SK-N-SH (cell line): ENCODE results near the gene GPLD1. TPM values are rescaled to one million over a fixed set of nuclear protein-coding genes. Genes with fewer than 3 reads are reported as not detected.

Experiments used
- CTCF ChIA-PET: fragments of 300-600, 350-600 bp; formaldehyde crosslinking; extraction: SDS; loops from one replicate; lab custom pipeline; 2021; lab: Yijun Ruan, JAX
- POLR2A ChIA-PET: fragments of 350-600 bp; sonication (Branson Sonifier 250); formaldehyde crosslinking; extraction: SDS; loops from one replicate; lab custom pipeline; 2020; ENCODE audit warnings: antibody characterized with exemption, inconsistent platforms; lab: Yijun Ruan, JAX
- DNase-seq: peaks from one replicate; pipeline ENCODE4 v3.0.0; 2012
- H2AFZ ChIP-seq: fragments of 200-600 bp; sonication (generic); 2 replicates; pipeline ENCODE4 v1.8.1; 2016; ENCODE audit warnings: antibody characterized with exemption, mild to moderate bottlenecking, low read depth
- H3F3A ChIP-seq: fragments of 200-600 bp; sonication (generic); replicated peaks from 2 replicates; pipeline ENCODE3; 2016; ENCODE audit warnings: antibody characterized with exemption, mild to moderate bottlenecking; ENCODE audit not compliant: insufficient read depth
- H3K27ac ChIP-seq, 2 experiments: fragments of 200-500 bp in 1 of 2; fragments of 200-600 bp in 1 of 2; sonication (Bioruptor generic) in 1 of 2; sonication (generic), shearing (Covaris generic) in 1 of 2; 2 replicates each; pipeline versions ENCODE4 v1.5.1 to v1.6.1; 2014 to 2016; ENCODE audit warnings: low read depth in 2 of 2, inconsistent platforms in 1 of 2, low read length in 1 of 2, mild to moderate bottlenecking in 1 of 2, mixed read lengths in 1 of 2
- H3K27me3 ChIP-seq: fragments of 200-600 bp; sonication (generic), shearing (Covaris generic); 2 replicates; pipeline ENCODE4 v1.6.1; 2016; ENCODE audit warnings: mixed run types; ENCODE audit not compliant: insufficient read depth
- H3K36me3 ChIP-seq, 2 experiments: fragments of 200-500 bp in 1 of 2; fragments of 200-600 bp in 1 of 2; sonication (Bioruptor generic) in 1 of 2; sonication (generic) in 1 of 2; replicated peaks in 1 of 2; 2 replicates each; pipeline versions ENCODE3 to v1.5.1; 2014 to 2016; ENCODE audit warnings: low read length in 1 of 2, mild to moderate bottlenecking in 1 of 2; ENCODE audit not compliant: insufficient read depth in 2 of 2, control insufficient read depth in 1 of 2
- H3K4me1 ChIP-seq, 2 experiments: fragments of 200-500 bp in 1 of 2; fragments of 200-600 bp in 1 of 2; sonication (Bioruptor generic) in 1 of 2; sonication (generic), shearing (Covaris generic) in 1 of 2; 2 replicates each; pipeline versions ENCODE4 v1.5.1 to v1.6.1; 2014 to 2016; ENCODE audit warnings: low read depth in 1 of 2, low read length in 1 of 2, mixed run types in 1 of 2; ENCODE audit not compliant: insufficient read depth in 2 of 2, control insufficient read depth in 1 of 2
- H3K4me2 ChIP-seq: fragments of 200-600 bp; sonication (generic), shearing (Covaris generic); 2 replicates; pipeline ENCODE4 v1.6.1; 2017; ENCODE audit warnings: mixed run types
- H3K4me3 ChIP-seq, 2 experiments: fragments of 200-500 bp in 1 of 2; fragments of 200-600 bp in 1 of 2; sonication (Bioruptor generic) in 1 of 2; sonication (generic), shearing (Covaris generic) in 1 of 2; 2 replicates each; pipeline versions ENCODE4 v1.5.1 to v1.8.1; 2014 to 2016; ENCODE audit warnings: low read depth in 2 of 2, inconsistent platforms in 1 of 2, low read length in 1 of 2, mild to moderate bottlenecking in 1 of 2, mixed read lengths in 1 of 2, moderate library complexity in 1 of 2
- H3K79me2 ChIP-seq: fragments of 200-600 bp; sonication (generic); 2 replicates; pipeline ENCODE4 v1.8.1; 2017; ENCODE audit warnings: mild to moderate bottlenecking; ENCODE audit not compliant: insufficient read depth
- H3K9ac ChIP-seq: fragments of 200-600 bp; sonication (generic); 2 replicates; pipeline ENCODE4 v1.6.1; 2017; ENCODE audit warnings: mixed run types
- H3K9me2 ChIP-seq: fragments of 200-600 bp; sonication (generic); 2 replicates; pipeline ENCODE4 v1.6.1; 2017; ENCODE audit warnings: mixed run types
- H3K9me3 ChIP-seq: fragments of 200-600 bp; sonication (generic); 2 replicates; pipeline ENCODE4 v1.6.1; 2017; ENCODE audit warnings: mixed run types, mild to moderate bottlenecking, moderate library complexity
- H4K20me1 ChIP-seq: fragments of 200-600 bp; sonication (generic); 2 replicates; pipeline ENCODE4 v1.6.1; 2017; ENCODE audit warnings: mild to moderate bottlenecking, mixed run types; ENCODE audit not compliant: insufficient read depth
- ELF1 ChIP-seq: IDR thresholded peaks from 2 replicates; pipeline ENCODE4 v1.4.0; 2012
- EP300 ChIP-seq, 2 experiments: IDR thresholded peaks; 2 replicates each; pipeline versions ENCODE4 v1.4.0 to v1.6.1; 2012; ENCODE audit warnings: borderline replicate concordance in 1 of 2, low read depth in 1 of 2, low read length in 1 of 2
- EZH2phosphoT487 ChIP-seq: fragments of 200-600 bp; sonication (generic); IDR thresholded peaks from 2 replicates; pipeline ENCODE4 v1.6.1; 2017; ENCODE audit warnings: low read depth, mixed run types, mild to moderate bottlenecking, antibody characterized with exemption, moderate library complexity, borderline replicate concordance
- FOSL2 ChIP-seq: IDR thresholded peaks from 2 replicates; pipeline ENCODE4 v1.4.0; 2012; ENCODE audit warnings: low read depth, mild to moderate bottlenecking, moderate library complexity, borderline replicate concordance
- FOXM1 ChIP-seq: IDR thresholded peaks from 2 replicates; pipeline ENCODE4 v1.4.0; 2012; ENCODE audit warnings: low read depth, mild to moderate bottlenecking
- MXI1 ChIP-seq: IDR thresholded peaks from 2 replicates; pipeline ENCODE4 v1.6.1; 2012; ENCODE audit warnings: mild to moderate bottlenecking, low read depth, low read length, improper control_type of control experiment
- NRF1 ChIP-seq: IDR thresholded peaks from 2 replicates; pipeline ENCODE4 v1.6.1; 2012; ENCODE audit warnings: low read depth, mild to moderate bottlenecking, low read length
- RXRA ChIP-seq: IDR thresholded peaks from 2 replicates; pipeline ENCODE4 v1.4.0; 2012; ENCODE audit warnings: low read depth, mild to moderate bottlenecking, borderline replicate concordance
- SIN3A ChIP-seq: IDR thresholded peaks from 2 replicates; pipeline ENCODE4 v1.6.1; 2012; ENCODE audit warnings: low read depth, mild to moderate bottlenecking, low read length, moderate library complexity, borderline replicate concordance
- TAF1 ChIP-seq: IDR thresholded peaks from 2 replicates; pipeline ENCODE4 v1.6.1; 2012; ENCODE audit warnings: low read depth, mild to moderate bottlenecking, low read length, moderate library complexity, borderline replicate concordance
- WGBS: methylation state at CpG from one replicate; pipeline ENCODE4 v1.1.6; 2017; ENCODE audit warnings: low lambda C conversion rate; 5-methylcytosine and 5-hydroxymethylcytosine counted together
- polyA plus RNA-seq, 3 experiments: library from polyadenylated mRNA; depleted of rRNA; stranded (reverse); fragments of >200 nt; gene quantifications; 2 replicates each; pipeline ENCODE4 v1.2.3, GENCODE V29; 2012
- TF ChIP-seq, protein P1 (sequence below): fragments of 200-600 bp; sonication (generic); IDR thresholded peaks from 2 replicates; pipeline ENCODE4 v1.6.1; 2017; ENCODE audit warnings: antibody characterized with exemption, mild to moderate bottlenecking, moderate library complexity
- TF ChIP-seq, protein P2 (sequence below): IDR thresholded peaks from 2 replicates; pipeline ENCODE4 v1.4.0; 2012; ENCODE audit warnings: low read depth
- TF ChIP-seq, protein P3 (sequence below): fragments of 150-350 bp; IDR thresholded peaks from 2 replicates; pipeline ENCODE4 v1.6.1; 2017; ENCODE audit warnings: antibody characterized with exemption, low read length, low read depth, borderline replicate concordance
- TF ChIP-seq, protein P4 (sequence below): IDR thresholded peaks from 2 replicates; pipeline ENCODE4 v1.4.0; 2012; ENCODE audit warnings: low read depth, borderline replicate concordance

The GPLD1 gene
- polyA plus RNA-seq, 1 of the 3 experiments (the other 2 are of a cell fraction) = 0.94 TPM

DNA sequence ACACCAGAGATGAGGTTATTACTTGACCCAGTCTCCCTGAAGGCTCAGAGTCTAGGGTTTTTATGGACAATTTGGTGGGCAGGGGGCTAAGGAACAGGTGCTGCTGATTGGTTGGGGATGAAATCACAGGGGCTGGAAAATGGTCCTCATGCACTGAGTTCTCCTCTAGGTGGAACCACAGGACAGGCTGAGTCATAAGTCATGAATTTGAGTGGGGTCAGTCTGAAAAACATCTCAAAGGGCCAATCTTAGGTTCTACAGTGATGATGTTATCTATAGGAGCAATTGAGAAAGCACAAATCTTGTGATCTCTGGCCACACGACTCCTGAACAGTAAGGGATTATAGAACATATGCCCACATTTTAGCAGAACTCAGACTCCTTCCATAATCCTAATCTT is 92.6 kb downstream of the GPLD1 start (continued):
- TF ChIP-seq EZH2phosphoT487 = no peak
- no peak for TF ChIP-seq MXI1
- TF ChIP-seq, protein P1, sequence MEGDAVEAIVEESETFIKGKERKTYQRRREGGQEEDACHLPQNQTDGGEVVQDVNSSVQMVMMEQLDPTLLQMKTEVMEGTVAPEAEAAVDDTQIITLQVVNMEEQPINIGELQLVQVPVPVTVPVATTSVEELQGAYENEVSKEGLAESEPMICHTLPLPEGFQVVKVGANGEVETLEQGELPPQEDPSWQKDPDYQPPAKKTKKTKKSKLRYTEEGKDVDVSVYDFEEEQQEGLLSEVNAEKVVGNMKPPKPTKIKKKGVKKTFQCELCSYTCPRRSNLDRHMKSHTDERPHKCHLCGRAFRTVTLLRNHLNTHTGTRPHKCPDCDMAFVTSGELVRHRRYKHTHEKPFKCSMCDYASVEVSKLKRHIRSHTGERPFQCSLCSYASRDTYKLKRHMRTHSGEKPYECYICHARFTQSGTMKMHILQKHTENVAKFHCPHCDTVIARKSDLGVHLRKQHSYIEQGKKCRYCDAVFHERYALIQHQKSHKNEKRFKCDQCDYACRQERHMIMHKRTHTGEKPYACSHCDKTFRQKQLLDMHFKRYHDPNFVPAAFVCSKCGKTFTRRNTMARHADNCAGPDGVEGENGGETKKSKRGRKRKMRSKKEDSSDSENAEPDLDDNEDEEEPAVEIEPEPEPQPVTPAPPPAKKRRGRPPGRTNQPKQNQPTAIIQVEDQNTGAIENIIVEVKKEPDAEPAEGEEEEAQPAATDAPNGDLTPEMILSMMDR = no peak
- no peak for TF ChIP-seq SIN3A
- TF ChIP-seq FOXM1 = no peak
- TF ChIP-seq, protein P2, sequence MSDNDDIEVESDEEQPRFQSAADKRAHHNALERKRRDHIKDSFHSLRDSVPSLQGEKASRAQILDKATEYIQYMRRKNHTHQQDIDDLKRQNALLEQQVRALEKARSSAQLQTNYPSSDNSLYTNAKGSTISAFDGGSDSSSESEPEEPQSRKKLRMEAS = no peak
- TF ChIP-seq ELF1 = no peak
- TF ChIP-seq, protein P3, sequence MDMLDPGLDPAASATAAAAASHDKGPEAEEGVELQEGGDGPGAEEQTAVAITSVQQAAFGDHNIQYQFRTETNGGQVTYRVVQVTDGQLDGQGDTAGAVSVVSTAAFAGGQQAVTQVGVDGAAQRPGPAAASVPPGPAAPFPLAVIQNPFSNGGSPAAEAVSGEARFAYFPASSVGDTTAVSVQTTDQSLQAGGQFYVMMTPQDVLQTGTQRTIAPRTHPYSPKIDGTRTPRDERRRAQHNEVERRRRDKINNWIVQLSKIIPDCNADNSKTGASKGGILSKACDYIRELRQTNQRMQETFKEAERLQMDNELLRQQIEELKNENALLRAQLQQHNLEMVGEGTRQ = no peak
- TF ChIP-seq TAF1 = no peak
- no peak for TF ChIP-seq FOSL2

DNA sequence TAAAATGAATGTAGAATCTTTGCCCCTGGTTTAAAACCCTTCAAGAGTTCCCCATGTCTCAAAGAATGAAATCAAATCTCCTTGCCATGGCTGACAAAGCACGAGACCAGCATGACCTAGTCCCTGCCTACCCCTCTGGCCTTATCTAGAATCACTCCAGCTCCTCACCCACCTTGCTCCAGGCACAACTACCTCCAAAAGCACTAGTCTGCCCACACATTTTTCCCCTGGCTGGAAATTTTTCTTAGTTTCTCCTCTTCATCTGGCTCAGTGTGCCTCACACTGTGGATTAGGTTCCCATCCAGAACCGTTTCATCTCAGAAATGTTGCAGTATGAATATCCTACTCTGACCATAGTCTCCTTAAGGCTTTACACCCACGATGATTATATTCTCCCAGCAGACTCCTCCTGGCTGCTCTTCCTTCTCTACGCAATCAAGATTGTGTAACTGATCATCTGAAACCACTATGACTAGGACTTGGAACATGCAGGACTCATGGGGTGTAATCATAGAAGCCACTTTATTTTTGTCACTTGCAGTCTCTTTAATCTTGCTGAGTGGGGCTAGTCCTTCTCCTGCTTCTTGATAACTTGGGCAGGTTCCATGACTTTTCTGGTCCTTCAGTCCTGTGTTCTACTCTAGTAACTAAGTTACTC is 94.5 kb downstream of the GPLD1 start:
- no peaks in the 10 kb centered on the region for H3K79me2 ChIP-seq
- no peak overlapping the region for H3K4me3 ChIP-seq
- no peak overlapping the region for H3K9ac ChIP-seq
- no peaks in the 10 kb centered on the region for H3K36me3 ChIP-seq
- no peak overlapping the region for H3K4me2 ChIP-seq
- no peak overlapping the region for H3K27ac ChIP-seq
- ChIA-PET CTCF (interaction anchor here (1.2 to 1.4 kb wide), 2 partner anchors 35 to 112 kb away, joined by 3 to 5 read pairs; no protein-coding TSS in a partner anchor), POLR2A (no interaction called here)
- H3F3A ChIP-seq = no peaks in the 10 kb centered on the region
- no peak for DNase-seq
- 55% methylated on average over 4 of the region's 4 CpGs for WGBS
- H3K27me3 ChIP-seq = no peaks in the 10 kb centered on the region
- no peak overlapping the region for H2AFZ ChIP-seq
- H3K9me3 ChIP-seq = no peaks in the 10 kb centered on the region
- TF ChIP-seq NRF1 (no peak), RXRA (no peak), EP300 (IDR thresholded peaks at IDR 0.05; ENCODE audit: borderline replicate concordance in 1 of 2, low read depth in 1 of 2, low read length in 1 of 2) (no peak)
- TF ChIP-seq, protein P1 = no peak
- TF ChIP-seq, protein P4, sequence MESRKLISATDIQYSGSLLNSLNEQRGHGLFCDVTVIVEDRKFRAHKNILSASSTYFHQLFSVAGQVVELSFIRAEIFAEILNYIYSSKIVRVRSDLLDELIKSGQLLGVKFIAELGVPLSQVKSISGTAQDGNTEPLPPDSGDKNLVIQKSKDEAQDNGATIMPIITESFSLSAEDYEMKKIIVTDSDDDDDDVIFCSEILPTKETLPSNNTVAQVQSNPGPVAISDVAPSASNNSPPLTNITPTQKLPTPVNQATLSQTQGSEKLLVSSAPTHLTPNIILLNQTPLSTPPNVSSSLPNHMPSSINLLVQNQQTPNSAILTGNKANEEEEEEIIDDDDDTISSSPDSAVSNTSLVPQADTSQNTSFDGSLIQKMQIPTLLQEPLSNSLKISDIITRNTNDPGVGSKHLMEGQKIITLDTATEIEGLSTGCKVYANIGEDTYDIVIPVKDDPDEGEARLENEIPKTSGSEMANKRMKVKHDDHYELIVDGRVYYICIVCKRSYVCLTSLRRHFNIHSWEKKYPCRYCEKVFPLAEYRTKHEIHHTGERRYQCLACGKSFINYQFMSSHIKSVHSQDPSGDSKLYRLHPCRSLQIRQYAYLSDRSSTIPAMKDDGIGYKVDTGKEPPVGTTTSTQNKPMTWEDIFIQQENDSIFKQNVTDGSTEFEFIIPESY = no peak
- H3K4me1 ChIP-seq = no peaks in the 10 kb centered on the region
- H3K9me2 ChIP-seq = no peaks in the 10 kb centered on the region
- no peaks in the 10 kb centered on the region for H4K20me1 ChIP-seq
